GM12865 (cell line): ENCODE measurements around the gene GGT1.

Source experiments
- DNase-seq: peaks from one replicate; pipeline ENCODE4 v3.0.0; 2010; ENCODE audit warnings: low read depth
- H3K4me3 ChIP-seq: 2 replicates; pipeline ENCODE4 v1.5.1; 2011; ENCODE audit warnings: mild to moderate bottlenecking, low read depth, low read length, control low read depth
- TF ChIP-seq, protein P1 (sequence below): IDR thresholded peaks from 2 replicates; pipeline ENCODE4 v1.5.1; 2011; ENCODE audit warnings: low read length, control low read depth, low read depth, inconsistent platforms; ENCODE audit not compliant: insufficient read depth; ENCODE audit errors: missing control alignments

The GGT1 gene

DNA sequence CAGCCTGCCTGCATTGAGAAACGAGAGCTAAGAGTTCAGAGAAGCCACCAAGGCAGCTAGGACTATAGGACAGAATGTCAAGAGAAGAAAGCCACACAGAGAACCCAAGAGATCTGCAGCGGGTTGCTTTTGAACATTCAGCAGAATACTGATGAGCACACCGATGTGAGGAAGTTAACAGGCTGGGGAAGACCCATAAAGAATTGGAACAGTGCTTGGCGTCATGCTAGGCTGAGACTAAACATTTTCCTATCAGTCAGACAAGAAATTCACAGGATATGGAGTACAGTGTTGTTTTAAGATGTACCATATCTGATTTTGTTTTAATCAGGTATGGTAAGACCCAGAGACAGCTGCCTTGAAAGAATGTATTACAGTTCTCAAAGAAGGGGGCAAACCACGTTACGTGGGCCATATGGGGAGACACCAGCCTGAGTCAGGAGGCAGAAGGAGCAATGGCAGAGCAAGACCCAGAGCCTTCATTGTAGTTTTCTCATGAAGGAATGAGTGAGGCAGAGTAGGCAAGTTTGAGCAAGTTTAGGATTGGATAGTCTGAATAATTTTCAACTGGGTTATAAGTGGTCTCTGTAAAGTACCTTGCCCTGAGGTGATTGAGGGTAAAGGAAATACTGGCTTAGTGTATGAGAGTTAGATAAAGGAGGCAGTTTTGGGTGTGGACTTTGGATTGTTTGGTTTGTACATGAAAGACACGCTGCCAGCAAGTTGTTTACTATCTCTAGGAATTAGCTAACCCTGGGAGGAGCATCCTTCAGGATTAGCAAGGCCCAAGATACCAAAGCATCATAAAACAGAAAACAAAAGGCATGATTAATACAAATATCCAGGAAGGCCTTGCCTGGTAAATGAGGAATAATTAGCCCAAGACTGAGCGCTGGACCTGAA lies 24.4 kb upstream of the GGT1 start:
- H3K4me3 ChIP-seq, result no peak overlapping the region
- TF ChIP-seq, protein P1, sequence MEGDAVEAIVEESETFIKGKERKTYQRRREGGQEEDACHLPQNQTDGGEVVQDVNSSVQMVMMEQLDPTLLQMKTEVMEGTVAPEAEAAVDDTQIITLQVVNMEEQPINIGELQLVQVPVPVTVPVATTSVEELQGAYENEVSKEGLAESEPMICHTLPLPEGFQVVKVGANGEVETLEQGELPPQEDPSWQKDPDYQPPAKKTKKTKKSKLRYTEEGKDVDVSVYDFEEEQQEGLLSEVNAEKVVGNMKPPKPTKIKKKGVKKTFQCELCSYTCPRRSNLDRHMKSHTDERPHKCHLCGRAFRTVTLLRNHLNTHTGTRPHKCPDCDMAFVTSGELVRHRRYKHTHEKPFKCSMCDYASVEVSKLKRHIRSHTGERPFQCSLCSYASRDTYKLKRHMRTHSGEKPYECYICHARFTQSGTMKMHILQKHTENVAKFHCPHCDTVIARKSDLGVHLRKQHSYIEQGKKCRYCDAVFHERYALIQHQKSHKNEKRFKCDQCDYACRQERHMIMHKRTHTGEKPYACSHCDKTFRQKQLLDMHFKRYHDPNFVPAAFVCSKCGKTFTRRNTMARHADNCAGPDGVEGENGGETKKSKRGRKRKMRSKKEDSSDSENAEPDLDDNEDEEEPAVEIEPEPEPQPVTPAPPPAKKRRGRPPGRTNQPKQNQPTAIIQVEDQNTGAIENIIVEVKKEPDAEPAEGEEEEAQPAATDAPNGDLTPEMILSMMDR, result no peak
- DNase-seq, result no peak

DNA sequence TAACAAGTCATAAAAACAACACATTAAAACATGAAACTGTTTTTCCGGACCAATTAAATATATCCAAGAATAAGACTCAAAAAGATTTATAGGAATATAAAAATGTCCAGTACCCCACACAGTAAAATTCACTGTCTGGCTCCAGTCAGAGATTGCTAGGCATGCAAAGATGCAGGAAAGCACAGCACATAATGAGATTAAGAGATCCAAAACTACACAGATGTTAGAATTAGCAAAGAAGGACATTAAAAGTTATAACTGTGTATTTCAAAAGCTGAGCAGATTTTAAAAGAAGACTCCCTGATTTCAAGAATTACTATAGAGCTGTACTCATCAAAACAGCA lies 23.8 kb upstream of the GGT1 start:
- DNase-seq, result no peak
- H3K4me3 ChIP-seq, result no peak overlapping the region
- TF ChIP-seq, protein P1, result no peak

DNA sequence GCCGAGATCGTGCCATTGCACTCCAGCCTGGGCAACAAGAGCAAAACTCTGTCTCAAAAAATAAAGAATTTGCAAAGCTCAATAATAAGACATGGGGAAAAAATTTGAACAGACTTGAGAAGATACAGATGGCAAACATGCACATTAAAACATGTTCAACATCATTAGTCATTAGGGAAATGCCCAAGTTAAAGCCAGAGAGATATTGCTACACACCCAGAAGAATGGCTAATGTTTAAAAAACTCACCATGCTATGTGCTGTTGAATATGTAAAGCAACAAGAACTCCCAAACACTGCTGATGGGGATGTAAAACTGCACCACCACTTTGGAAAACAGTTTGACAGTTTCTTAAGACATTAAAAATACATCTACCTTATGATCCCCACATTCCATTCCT lies 22.7 kb upstream of the GGT1 start:
- DNase-seq, result no peak
- TF ChIP-seq, protein P1, result no peak
- H3K4me3 ChIP-seq, result no peak overlapping the region

DNA sequence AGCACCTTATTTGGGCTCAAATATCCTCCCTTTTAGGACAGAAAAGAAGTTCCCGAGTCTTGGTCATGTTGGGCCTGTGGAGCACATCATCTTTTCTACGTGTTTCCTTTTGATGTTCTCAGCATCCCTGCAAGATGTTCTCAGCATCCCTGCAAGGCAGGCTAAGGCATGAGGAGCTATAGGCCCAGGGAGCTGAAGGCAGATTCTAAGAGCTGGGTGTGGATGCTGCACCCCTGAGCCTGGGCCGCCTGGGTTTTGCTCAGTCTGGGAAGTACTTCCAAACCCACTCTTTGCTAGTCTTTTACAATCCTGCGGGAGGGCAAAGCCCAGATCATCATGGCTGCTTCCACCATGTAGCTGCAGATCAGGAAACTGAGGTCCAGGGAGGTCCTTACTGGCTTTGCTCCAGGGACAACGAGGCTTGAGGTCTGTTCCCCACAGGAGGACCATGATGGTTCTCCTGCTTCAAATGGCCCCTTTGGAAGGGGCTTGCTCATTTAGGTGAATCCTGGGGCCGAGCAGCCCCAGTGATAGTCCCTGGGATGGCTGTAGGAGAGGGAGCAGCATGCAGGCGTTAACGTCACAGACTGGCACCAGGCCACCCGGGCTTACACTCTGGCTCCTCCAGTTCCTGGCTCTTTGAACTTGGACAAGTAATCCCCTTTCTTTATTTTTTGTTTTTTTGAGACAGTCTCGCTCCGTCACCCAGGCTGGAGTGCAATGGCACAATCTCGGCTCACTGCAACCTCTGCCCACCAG lies 20.8 kb upstream of the GGT1 start:
- H3K4me3 ChIP-seq, result no peak overlapping the region
- no peak for DNase-seq
- TF ChIP-seq, protein P1, result no peak

DNA sequence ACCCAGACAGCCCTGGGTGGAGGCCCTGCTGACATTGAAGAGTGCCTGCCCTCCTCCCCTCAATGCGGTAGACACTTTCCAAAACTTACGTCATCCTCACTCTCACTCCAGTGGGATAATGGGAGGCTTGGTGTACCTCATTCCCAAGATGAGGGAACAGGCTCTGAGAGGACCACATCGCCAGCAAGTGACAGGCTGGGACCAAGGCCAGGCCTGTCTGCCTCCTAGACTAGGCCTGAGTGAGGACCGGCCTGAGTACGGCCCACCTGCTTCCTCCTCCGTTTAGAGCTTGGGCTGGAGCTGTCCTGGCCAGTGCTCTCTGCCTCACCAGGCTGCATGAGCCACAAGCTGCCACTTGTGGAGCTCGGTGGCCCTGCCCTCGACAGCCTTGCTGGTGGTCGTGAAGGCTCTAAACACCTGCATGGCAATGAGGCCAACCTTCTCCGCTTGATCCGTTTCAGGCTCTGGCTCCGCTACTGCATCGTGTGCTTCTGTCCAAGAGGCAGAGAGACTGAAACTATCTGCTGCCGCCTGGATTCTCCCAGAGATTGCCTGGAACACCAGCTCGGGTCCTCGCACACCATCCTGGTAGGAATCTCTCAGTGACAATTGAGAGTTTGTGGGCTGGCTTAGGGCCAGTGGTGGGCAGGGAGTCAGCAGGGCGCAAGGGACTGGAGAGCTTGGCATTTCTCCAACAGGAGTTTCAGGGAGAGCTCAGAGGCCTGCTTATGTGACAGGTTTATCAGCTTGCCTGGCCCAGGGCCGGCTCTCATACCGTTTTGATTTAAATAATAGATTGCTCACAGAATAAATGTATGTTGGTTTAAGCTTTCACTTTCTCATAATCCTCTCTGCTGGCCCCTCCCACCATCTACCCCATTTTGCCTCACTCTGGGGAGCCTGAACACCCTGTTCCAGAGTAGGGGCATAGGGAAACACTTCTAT lies 19.5 kb upstream of the GGT1 start:
- no peak overlapping the region for H3K4me3 ChIP-seq
- TF ChIP-seq, protein P1, result no peak
- no peak for DNase-seq

DNA sequence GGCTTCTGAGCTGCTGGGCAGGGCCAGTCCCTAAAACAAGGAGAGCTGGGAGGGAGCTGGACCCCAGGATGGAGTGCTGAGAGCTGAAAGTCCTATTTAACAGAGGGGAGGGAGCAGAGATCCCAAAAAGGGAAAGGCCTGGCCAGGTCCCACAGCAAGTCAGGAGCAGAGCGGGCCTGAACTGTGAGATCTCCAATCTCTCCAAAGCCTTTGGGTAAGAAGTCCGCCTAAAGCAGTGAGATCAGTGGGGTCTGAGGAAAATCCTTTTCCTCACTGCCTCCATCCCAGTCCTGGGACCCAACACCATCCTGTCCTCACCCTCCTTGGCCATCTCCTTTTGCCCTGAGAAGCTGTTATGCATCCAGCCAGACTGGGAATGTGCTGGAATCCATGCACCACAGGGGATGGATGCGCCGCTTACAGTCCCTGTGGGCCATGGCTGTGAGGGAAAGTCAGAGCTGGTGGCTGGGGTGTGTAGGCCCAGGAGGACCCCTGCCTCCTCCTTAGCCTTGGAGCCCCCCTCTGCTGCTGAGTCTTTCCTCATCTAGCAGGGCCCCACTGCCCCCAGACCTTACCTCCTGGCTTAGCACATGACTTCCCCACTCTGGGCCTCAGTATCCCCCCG lies 18.7 kb upstream of the GGT1 start:
- DNase-seq, result no peak
- TF ChIP-seq, protein P1, result no peak
- no peak overlapping the region for H3K4me3 ChIP-seq
